BLaER1 treated with 17β-estradiol and CSF1 and Interleukin-3, amounts not matched to agents 10 nM and 100 nM (cell line): ENCODE results near the gene GNPDA2.
A peak's percentile ranks its signal among the peaks of the same experiment; 100 is the strongest.

Source experiments
- H3K27ac ChIP-seq, 11 experiments: shearing (Covaris generic); formaldehyde crosslinking; 2 replicates each; pipeline ENCODE4 v1.8.1; 2022
- H3K27me3 ChIP-seq, 11 experiments: shearing (Covaris generic); formaldehyde crosslinking; 2 replicates each; pipeline ENCODE4 v1.8.1; 2022
- H3K36me3 ChIP-seq, 11 experiments: shearing (Covaris generic); formaldehyde crosslinking; 2 replicates each; pipeline ENCODE4 v1.8.1; 2022
- H3K4me1 ChIP-seq, 10 experiments: shearing (Covaris generic); formaldehyde crosslinking; 2 replicates each; pipeline ENCODE4 v1.8.1; 2022
- H3K4me2 ChIP-seq, 11 experiments: shearing (Covaris generic); formaldehyde crosslinking; 2 replicates each; pipeline ENCODE4 v1.8.1; 2022
- H3K4me3 ChIP-seq, 10 experiments: shearing (Covaris generic); formaldehyde crosslinking; 2 replicates each; pipeline ENCODE4 v1.8.1; 2022
- H3K9ac ChIP-seq, 11 experiments: shearing (Covaris generic); formaldehyde crosslinking; 2 replicates each; pipeline ENCODE4 v1.8.1; 2022
- H3K9me3 ChIP-seq, 11 experiments: shearing (Covaris generic); formaldehyde crosslinking; replicated peaks in 1 of 11; 2 replicates each; pipeline ENCODE4 v1.8.1; 2022
- H4K20me1 ChIP-seq, 11 experiments: shearing (Covaris generic); formaldehyde crosslinking; 2 replicates each; pipeline ENCODE4 v1.8.1; 2022
- Cebpa-rat ChIP-seq, 11 experiments: shearing (Covaris generic); IDR thresholded peaks; 2 replicates each; pipeline ENCODE4 v1.8.1; 2022

The GNPDA2 gene

DNA sequence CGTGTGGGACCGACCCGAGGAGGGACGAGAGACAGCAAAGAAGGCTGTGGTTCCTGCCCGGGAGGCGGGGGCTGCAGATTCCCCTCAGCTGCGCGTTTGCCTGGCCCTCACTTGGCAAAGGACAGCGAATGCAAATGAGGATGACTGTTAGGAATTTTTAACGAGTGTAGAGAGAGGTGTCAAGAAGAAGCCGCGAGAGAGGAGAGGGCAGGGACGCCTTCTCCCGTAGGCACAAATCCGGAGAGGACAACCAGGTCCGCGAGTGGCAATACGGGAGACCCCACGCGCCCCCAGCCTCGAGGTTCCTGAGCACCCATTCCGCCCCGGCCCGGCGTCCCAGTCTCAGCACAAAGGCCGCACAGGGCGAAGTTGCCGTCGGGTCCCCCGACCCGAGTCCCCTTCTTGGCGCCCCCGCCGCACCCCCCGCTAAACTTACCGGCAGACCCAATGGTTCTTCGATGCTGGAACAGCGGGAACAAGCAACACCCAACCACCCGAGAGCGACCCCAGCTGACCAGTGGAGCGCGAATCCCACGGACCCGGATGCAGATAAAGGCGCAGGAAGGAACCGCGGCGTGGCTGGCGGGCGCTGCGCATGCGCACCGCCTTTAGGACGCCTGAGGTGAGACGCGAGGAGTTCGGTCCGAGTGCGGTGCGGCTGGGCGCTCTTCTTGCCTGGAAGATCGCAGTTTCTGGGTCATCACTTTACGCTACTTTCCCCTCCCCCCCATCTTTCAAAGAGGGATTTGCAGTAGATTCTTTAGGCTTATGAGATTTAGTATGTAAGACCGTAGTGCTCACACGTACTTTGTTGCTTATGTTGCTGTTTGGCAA lies at the start of gene GNPDA2:
Gene GNPDA2 (minus strand): TSS at position 519 of the 834 bp plus-strand sequence. CDS start 4,349 bp downstream, outside the sequence.
- Histone ChIP-seq H3K9ac (peak within 1 kb of the TSS; percentile 84 to 93 (median 90)), H3K36me3 (peaks cover 0 to 16% (median 0%) of the 10 kb centered on the region in 11 experiments; a peak in 4 of 22 replicates), H3K4me2 (peak within 1 kb of the TSS; percentile 71 to 96 (median 87)), H3K4me3 (peak within 1 kb of the TSS; percentile 73 to 95 (median 85)), H4K20me1 (peaks cover 0 to 45% (median 28%) of the 10 kb centered on the region in 11 experiments; a peak in 18 of 22 replicates), H3K27me3 (no peaks in the 10 kb centered on the region), H3K4me1 (peaks cover 12 to 33% (median 23%) of the 10 kb centered on the region in 10 experiments), H3K27ac (peak within 1 kb of the TSS; percentile 78 to 93 (median 89)), H3K9me3 (no peaks in the 10 kb centered on the region)
- no peak for TF ChIP-seq Cebpa-rat (IDR thresholded peaks at IDR 0.05)

DNA sequence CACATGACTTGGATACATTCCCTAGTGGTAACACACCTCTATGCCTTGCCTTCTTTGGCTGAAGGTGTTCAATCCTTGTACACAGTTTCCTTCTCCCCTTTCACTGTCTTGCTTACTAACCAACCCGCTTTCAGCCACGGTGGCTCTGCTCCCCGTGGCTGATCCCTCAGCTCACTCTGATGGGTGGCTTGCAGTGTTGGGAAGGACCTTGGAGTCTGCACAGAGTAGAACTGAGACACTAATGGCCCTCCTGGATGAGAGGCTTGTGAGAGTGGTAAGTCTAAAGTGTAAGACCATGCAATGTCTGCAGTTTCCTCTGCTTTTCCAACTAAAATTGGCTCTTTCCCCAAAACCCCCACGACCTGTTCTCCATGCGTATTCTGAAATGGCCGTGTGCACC lies 46.0 kb upstream of the GNPDA2 start:
- Histone ChIP-seq H3K27me3 (no peaks in the 10 kb centered on the region), H3K9ac (no peak overlapping the region), H3K4me1 (no peaks in the 10 kb centered on the region), H3K4me3 (no peak overlapping the region), H3K9me3 (peaks cover 32 to 43% (median 36%) of the 10 kb centered on the region in 11 experiments), H3K36me3 (no peaks in the 10 kb centered on the region), H3K4me2 (no peak overlapping the region), H4K20me1 (no peaks in the 10 kb centered on the region), H3K27ac (no peak overlapping the region)
- TF ChIP-seq Cebpa-rat (IDR thresholded peaks at IDR 0.05), result no peak

- TF ChIP-seq Cebpa-rat (IDR thresholded peaks at IDR 0.05), result no peak
- H3K9me3 ChIP-seq, result peaks cover 28 to 40% (median 36%) of the 10 kb centered on the region in 11 experiments
- H3K27me3 ChIP-seq, result no peaks in the 10 kb centered on the region
- no peak overlapping the region for H3K4me2 ChIP-seq
- H3K4me1 ChIP-seq, result no peaks in the 10 kb centered on the region
- no peaks in the 10 kb centered on the region for H4K20me1 ChIP-seq
- no peak overlapping the region for H3K4me3 ChIP-seq
- no peak overlapping the region for H3K9ac ChIP-seq
- no peak overlapping the region for H3K27ac ChIP-seq
- H3K36me3 ChIP-seq, result no peaks in the 10 kb centered on the region
Measured at GRCh38 chr4:44771789-44772188, 45.4 kb upstream of the GNPDA2 start.

DNA sequence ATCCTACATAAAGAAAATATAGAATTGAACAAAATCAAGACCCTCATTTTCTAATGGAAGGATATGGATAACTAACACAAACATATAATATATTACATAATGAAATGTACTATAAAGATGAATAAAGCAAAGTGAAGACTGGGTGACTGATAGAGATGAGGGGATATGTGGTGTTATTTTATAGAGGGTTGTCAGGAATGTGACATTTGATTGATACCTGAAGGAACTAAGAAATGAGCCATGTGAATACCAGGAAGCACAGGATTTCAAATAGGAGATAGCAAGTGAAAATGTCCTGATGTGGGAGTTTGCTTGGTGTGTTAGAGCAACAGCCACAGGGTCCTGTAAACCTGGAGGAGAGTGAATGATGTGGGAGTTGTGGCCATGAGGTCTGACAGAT lies 40.1 kb upstream of the GNPDA2 start:
- Histone ChIP-seq H3K27me3 (no peaks in the 10 kb centered on the region), H3K9ac (no peak overlapping the region), H3K36me3 (no peaks in the 10 kb centered on the region), H4K20me1 (no peaks in the 10 kb centered on the region), H3K9me3 (no peaks in the 10 kb centered on the region), H3K4me1 (peaks cover 0 to under 1% (median 0%) of the 10 kb centered on the region in 10 experiments; a peak in 1 of 20 replicates), H3K4me3 (no peak overlapping the region), H3K27ac (no peak overlapping the region), H3K4me2 (no peak overlapping the region)
- TF ChIP-seq Cebpa-rat (IDR thresholded peaks at IDR 0.05), result no peak

DNA sequence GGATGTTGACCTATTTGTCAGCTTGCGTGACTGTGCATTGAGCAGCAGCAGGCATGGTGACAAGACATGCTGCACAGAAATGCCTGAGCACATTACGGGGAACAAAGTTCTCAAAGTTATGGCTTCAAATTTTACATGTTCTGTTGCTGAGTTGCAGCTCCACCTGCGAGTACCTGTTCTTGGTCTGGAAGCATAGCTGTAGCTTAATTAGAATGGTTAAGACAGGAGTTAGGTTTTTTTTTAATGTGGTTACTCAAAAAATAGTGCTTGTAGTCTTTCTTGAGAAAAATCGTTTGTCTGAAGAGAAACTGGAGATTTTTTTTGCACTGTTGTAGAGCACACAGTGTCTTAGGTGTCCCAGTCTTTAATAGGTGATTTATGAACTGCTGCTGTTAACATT lies 38.8 kb upstream of the GNPDA2 start:
- no peak for TF ChIP-seq Cebpa-rat (IDR thresholded peaks at IDR 0.05)

GRCh38 chr4:44761306-44761705 lies 35.0 kb upstream of the GNPDA2 start:
- H3K4me2 ChIP-seq, result 0 out of 22 replicates have a peak overlapping the region, but pooled peaks of 1 of the 11 experiments have one; percentile 16
- H4K20me1 ChIP-seq, result no peaks in the 10 kb centered on the region
- no peaks in the 10 kb centered on the region for H3K36me3 ChIP-seq
- TF ChIP-seq Cebpa-rat (IDR thresholded peaks at IDR 0.05), result no peak
- H3K4me3 ChIP-seq, result no peak overlapping the region
- H3K27ac ChIP-seq, result no peak overlapping the region
- H3K9ac ChIP-seq, result 0 out of 22 replicates have a peak overlapping the region, but pooled peaks of 1 of the 11 experiments have one; percentile 16
- H3K27me3 ChIP-seq, result no peaks in the 10 kb centered on the region
- no peaks in the 10 kb centered on the region for H3K9me3 ChIP-seq
- peaks cover 0 to 13% (median 0%) of the 10 kb centered on the region in 10 experiments; a peak in 3 of 20 replicates for H3K4me1 ChIP-seq

More for the DNA sequence above, 38.8 kb upstream of the GNPDA2 start:
- Histone ChIP-seq H3K27me3 (no peaks in the 10 kb centered on the region), H3K4me3 (no peak overlapping the region), H3K4me1 (peaks cover 0 to 13% (median 0%) of the 10 kb centered on the region in 10 experiments; a peak in 3 of 20 replicates), H3K36me3 (no peaks in the 10 kb centered on the region), H3K9ac (no peak overlapping the region), H3K4me2 (no peak overlapping the region), H3K27ac (no peak overlapping the region), H3K9me3 (no peaks in the 10 kb centered on the region), H4K20me1 (no peaks in the 10 kb centered on the region)

- Histone ChIP-seq H3K27ac (no peak overlapping the region), H3K9ac (no peak overlapping the region), H3K36me3 (no peaks in the 10 kb centered on the region), H3K9me3 (no peaks in the 10 kb centered on the region), H3K4me2 (peak overlapping the region in 1 of 11 experiments; percentile 23; a peak in 2 of 22 replicates), H3K4me1 (peaks cover 0 to 13% (median 0%) of the 10 kb centered on the region in 10 experiments; a peak in 3 of 20 replicates), H3K4me3 (no peak overlapping the region), H4K20me1 (no peaks in the 10 kb centered on the region), H3K27me3 (no peaks in the 10 kb centered on the region)
- TF ChIP-seq Cebpa-rat (IDR thresholded peaks at IDR 0.05), result no peak
Measured at GRCh38 chr4:44760142-44760898, 34.0 kb upstream of the GNPDA2 start.

DNA sequence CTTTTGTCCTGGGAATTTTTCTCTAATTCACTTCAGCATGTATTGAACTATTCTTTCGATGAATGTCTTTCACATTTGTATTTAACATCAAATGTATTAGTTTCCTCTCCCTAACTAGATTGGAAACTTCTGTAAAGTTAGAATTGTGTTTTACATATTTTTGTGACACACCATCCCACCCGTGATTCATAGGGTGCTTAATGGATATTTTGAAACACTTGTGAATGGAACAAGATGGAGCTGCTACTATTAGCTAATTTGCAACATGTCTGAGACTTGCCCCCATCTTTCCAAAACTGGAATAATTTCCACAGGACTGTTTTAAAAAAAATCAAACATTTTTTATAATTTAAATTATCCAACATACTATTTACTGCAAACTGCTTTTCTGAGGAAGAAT lies 30.2 kb upstream of the GNPDA2 start:
- Histone ChIP-seq H3K27ac (no peak overlapping the region), H3K9ac (no peak overlapping the region), H3K36me3 (no peaks in the 10 kb centered on the region), H3K9me3 (no peaks in the 10 kb centered on the region), H3K4me2 (no peak overlapping the region), H3K4me3 (no peak overlapping the region), H4K20me1 (no peaks in the 10 kb centered on the region), H3K4me1 (peaks cover 0 to 13% (median 0%) of the 10 kb centered on the region in 10 experiments; a peak in 3 of 20 replicates), H3K27me3 (no peaks in the 10 kb centered on the region)
- TF ChIP-seq Cebpa-rat (IDR thresholded peaks at IDR 0.05), result no peak

GRCh38 chr4:44740201-44740600 lies 13.8 kb upstream of the GNPDA2 start:
- Histone ChIP-seq H3K27me3 (no peaks in the 10 kb centered on the region), H3K4me3 (no peak overlapping the region), H3K4me1 (peaks cover 0 to 19% (median 5%) of the 10 kb centered on the region in 10 experiments; a peak in 8 of 20 replicates), H3K27ac (no peak overlapping the region), H3K36me3 (no peaks in the 10 kb centered on the region), H3K9ac (no peak overlapping the region), H3K4me2 (peak overlapping the region in 2 of 11 experiments; percentile 13 to 32; a peak in 3 of 22 replicates), H3K9me3 (no peaks in the 10 kb centered on the region), H4K20me1 (no peaks in the 10 kb centered on the region)
- TF ChIP-seq Cebpa-rat (IDR thresholded peaks at IDR 0.05), result 0 out of 22 replicates have a peak, but pooled peaks of 1 of the 11 experiments have one; percentile 12
